Naive thymus-derived CD4-positive, alpha-beta T cell (primary cell): Measurements from ENCODE around the gene TFF2. TPM values are rescaled to one million over a fixed set of nuclear protein-coding genes. Genes with fewer than 3 reads are reported as not detected.

Experiments used
- ATAC-seq: fragments of 150-1000 bp; cut with Tn5 transposase; 2 replicates; pipeline ENCODE4 v1.10.0; 2021; ENCODE audit warnings: mild to moderate bottlenecking, moderate library complexity
- CTCF ChIA-PET: fragments of 350-600 bp; sonication (Branson Sonifier 250); formaldehyde crosslinking; loops from one replicate; lab custom pipeline; 2021; ENCODE audit warnings: antibody characterized with exemption; lab: Charles Lee
- POLR2A ChIA-PET: fragments of 350-600 bp; sonication (Branson Sonifier 250); formaldehyde crosslinking; loops from one replicate; lab custom pipeline; 2021; ENCODE audit warnings: antibody characterized with exemption, inconsistent platforms; lab: Charles Lee
- DNase-seq, 9 donors: peaks; one replicate each; pipeline versions ENCODE4 v3.0.0 to v3.0.0-alpha.2; 2020 to 2022; ENCODE audit warnings: mixed read lengths in 1 of 9
- H3K27ac ChIP-seq: one replicate; pipeline ENCODE4 v1.7.0; 2013; ENCODE audit warnings: mild to moderate bottlenecking, low read depth, low read length, moderate library complexity
- H3K27me3 ChIP-seq, 2 donors: one replicate each; pipeline ENCODE4 v1.7.0; 2013; ENCODE audit warnings: low read length in 2 of 2, mild to moderate bottlenecking in 2 of 2, moderate library complexity in 2 of 2; ENCODE audit not compliant: control insufficient read depth in 2 of 2, insufficient read depth in 2 of 2
- H3K36me3 ChIP-seq, 3 experiments: 1 replicate in 2 of 3; 2 replicates in 1 of 3; pipeline ENCODE4 v1.7.0; 2013; ENCODE audit warnings: low read length in 3 of 3, mild to moderate bottlenecking in 3 of 3, moderate library complexity in 1 of 3; ENCODE audit not compliant: insufficient read depth in 3 of 3, control insufficient read depth in 2 of 3
- H3K4me1 ChIP-seq, 2 donors: one replicate each; pipeline ENCODE4 v1.7.0; 2013; ENCODE audit warnings: low read length in 2 of 2, mild to moderate bottlenecking in 2 of 2, moderate library complexity in 1 of 2; ENCODE audit not compliant: control insufficient read depth in 2 of 2, insufficient read depth in 2 of 2
- H3K4me3 ChIP-seq: 2 replicates; pipeline ENCODE4 v1.7.0; 2013; ENCODE audit warnings: mild to moderate bottlenecking, low read length
- H3K9me3 ChIP-seq, 3 experiments: 1 replicate in 2 of 3; 2 replicates in 1 of 3; pipeline ENCODE4 v1.7.0; 2013; ENCODE audit warnings: low read length in 3 of 3; ENCODE audit not compliant: control insufficient read depth in 2 of 3
- H3K27ac Mint-ChIP-seq, 9 donors: one replicate each; pipeline ENCODE4 v1.8.0; 2020 to 2022; ENCODE audit warnings: mixed read lengths in 9 of 9, mild to moderate bottlenecking in 8 of 9, moderate library complexity in 5 of 9, inconsistent platforms in 2 of 9
- H3K27me3 Mint-ChIP-seq, 5 donors: one replicate each; pipeline ENCODE4 v1.8.0; 2021 to 2022; ENCODE audit warnings: mixed read lengths in 5 of 5, mild to moderate bottlenecking in 1 of 5
- H3K36me3 Mint-ChIP-seq, 5 donors: one replicate each; pipeline ENCODE4 v1.8.0; 2020 to 2022; ENCODE audit warnings: mixed read lengths in 5 of 5, mild to moderate bottlenecking in 3 of 5, inconsistent platforms in 1 of 5
- H3K4me1 Mint-ChIP-seq, 7 donors: one replicate each; pipeline ENCODE4 v1.8.0; 2020 to 2022; ENCODE audit warnings: mixed read lengths in 7 of 7, mild to moderate bottlenecking in 3 of 7, inconsistent platforms in 1 of 7
- H3K4me3 Mint-ChIP-seq, 10 donors: one replicate each; pipeline ENCODE4 v1.8.0; 2020 to 2022; ENCODE audit warnings: mild to moderate bottlenecking in 10 of 10, mixed read lengths in 10 of 10, moderate library complexity in 6 of 10, inconsistent platforms in 2 of 10
- H3K9me3 Mint-ChIP-seq, 11 donors: one replicate each; pipeline ENCODE4 v1.8.0; 2020 to 2022; ENCODE audit warnings: mixed read lengths in 11 of 11, mild to moderate bottlenecking in 4 of 11, inconsistent platforms in 1 of 11, moderate library complexity in 1 of 11
- intact Hi-C, 2 donors: fragments of 100-400 bp; cut with micrococcal nuclease; formaldehyde crosslinking; loops; one replicate each; pipeline ENCODE4 v1.15.1; 2023
- polyA plus RNA-seq, 2 donors: library from polyadenylated mRNA; unstranded; fragments of 300-500 nt; fragmentation: Illumina TruSeq; gene quantifications; one replicate each; pipeline ENCODE4 v1.2.3, GENCODE V29; 2021
- total RNA-seq, 6 experiments: library from RNA in 5 of 6; stranded (reverse) in 5 of 6; gene quantifications; 1 replicate in 5 of 6; 2 replicates in 1 of 6; pipeline ENCODE4 v1.2.3 and lab custom pipeline; 2021 to 2026

Gene TFF2, protein sequence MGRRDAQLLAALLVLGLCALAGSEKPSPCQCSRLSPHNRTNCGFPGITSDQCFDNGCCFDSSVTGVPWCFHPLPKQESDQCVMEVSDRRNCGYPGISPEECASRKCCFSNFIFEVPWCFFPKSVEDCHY
- total RNA-seq (not detected), polyA plus RNA-seq (not detected), total RNA-seq (lab: John Stamatoyannopoulos, UW) (not detected)

- peak within 1 kb of the TSS in 1 of 9 donors; percentile 72 for H3K27ac Mint-ChIP-seq
- Histone ChIP-seq H3K27ac (no peak within 1 kb of the TSS), H3K36me3 (no peaks in the 10 kb centered on the region), H3K27me3 (no peaks in the 10 kb centered on the region), H3K4me3 (no peak within 1 kb of the TSS), H3K9me3 (peaks cover 0 to 7% (median 0%) of the 10 kb centered on the region in 3 experiments), H3K4me1 (no peaks in the 10 kb centered on the region)
- peaks cover 0 to 25% (median 10%) of the 10 kb centered on the region in 11 donors for H3K9me3 Mint-ChIP-seq
- intact Hi-C loops = no loop called here
- DNase-seq (peak in 1 of 9 donors; percentile 13), ATAC-seq (no peak)
- peaks cover 0 to 3% (median 0%) of the 10 kb centered on the region in 7 donors for H3K4me1 Mint-ChIP-seq
- no peak within 1 kb of the TSS for H3K4me3 Mint-ChIP-seq
- ChIA-PET CTCF (no interaction called here), POLR2A (no interaction called here)
- H3K36me3 Mint-ChIP-seq = peaks cover 0 to 19% (median 4%) of the 10 kb centered on the region in 5 donors
- peaks cover 0 to 10% (median 0%) of the 10 kb centered on the region in 5 donors for H3K27me3 Mint-ChIP-seq
These were observed at the start of gene TFF2 for GRCh38 chr21:42350927-42351426. Gene TFF2, minus strand, starts transcription at chr21:42350994. Its CDS starts 37 bp downstream, at chr21:42350957.

DNA sequence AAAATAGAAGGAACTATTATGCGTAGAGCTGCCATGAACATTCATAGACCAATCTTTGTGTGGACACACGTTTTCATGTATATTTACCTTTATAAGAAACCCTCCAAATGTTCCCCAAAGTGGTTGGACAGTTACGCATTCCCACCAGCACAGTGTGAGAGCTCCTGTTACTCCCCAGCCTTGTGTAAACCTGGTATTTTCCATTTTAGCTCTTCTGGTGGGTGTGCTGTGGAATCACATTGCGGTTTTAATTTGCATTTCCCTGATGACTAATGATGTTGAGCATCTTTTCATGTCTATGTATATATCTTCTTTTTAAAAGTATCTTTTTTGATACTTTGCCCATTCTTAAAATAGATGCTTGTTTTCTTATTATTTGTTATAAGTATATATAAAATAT, 49.7 kb upstream of the TFF2 start:
- Mint-ChIP-seq H3K4me1 (peaks cover 32 to 71% (median 61%) of the 10 kb centered on the region in 7 donors), H3K9me3 (peaks cover 0 to 13% (median 6%) of the 10 kb centered on the region in 11 donors), H3K27ac (peak overlapping the region in 5 of 9 donors; percentile 8 to 87 (median 32)), H3K36me3 (peaks cover 6 to 25% (median 9%) of the 10 kb centered on the region in 5 donors), H3K4me3 (peak overlapping the region in 4 of 10 donors; percentile 18 to 37 (median 32)), H3K27me3 (no peaks in the 10 kb centered on the region)
- DNase-seq (peak in 1 of 9 donors; percentile 54), ATAC-seq (no peak)
- Histone ChIP-seq H3K4me1 (peaks cover 21 to 42% of the 10 kb centered on the region in 2 donors), H3K36me3 (no peaks in the 10 kb centered on the region), H3K27me3 (no peaks in the 10 kb centered on the region), H3K9me3 (peaks cover 0 to 6% (median 6%) of the 10 kb centered on the region in 3 experiments), H3K4me3 (no peak overlapping the region), H3K27ac (no peak overlapping the region)
- ChIA-PET POLR2A (interaction anchor here (0.6 to 10.3 kb wide), 5 partner anchors 7 to 64 kb away, joined by 3 to 181 read pairs (median 3); partner anchors contain the start of gene TMPRSS3), CTCF (interaction anchor here (0.8 to 1.0 kb wide), 2 partner anchors 38 to 64 kb away, joined by 3 read pairs; no protein-coding TSS in a partner anchor)
- intact Hi-C loops = loop anchor here in 1 of 2 donors (5.0 to 10.0 kb wide), 5 partner anchors 38 to 386 kb away; partner anchors contain the start of genes RSPH1, SLC37A1 and ZBTB21

- peak overlapping the region; percentile 46 for H3K27ac ChIP-seq
- peaks cover 0 to 11% (median 6%) of the 10 kb centered on the region in 11 donors for H3K9me3 Mint-ChIP-seq
- H3K4me1 Mint-ChIP-seq = peaks cover 32 to 81% (median 63%) of the 10 kb centered on the region in 7 donors
- H3K27me3 Mint-ChIP-seq = no peaks in the 10 kb centered on the region
- peaks cover 6 to 15% (median 7%) of the 10 kb centered on the region in 5 donors for H3K36me3 Mint-ChIP-seq
- CTCF ChIA-PET = interaction anchor here (0.6 to 1.5 kb wide), 3 partner anchors 17 to 137 kb away, joined by 3 to 4 read pairs (median 3); no protein-coding TSS in a partner anchor
- POLR2A ChIA-PET = interaction anchor here (0.6 to 10.3 kb wide), 8 partner anchors 10 to 1028 kb away, joined by 3 to 181 read pairs (median 4); no protein-coding TSS in a partner anchor
- peaks cover 0 to 6% (median 6%) of the 10 kb centered on the region in 3 experiments for H3K9me3 ChIP-seq
- H3K27me3 ChIP-seq = no peaks in the 10 kb centered on the region
- no peaks in the 10 kb centered on the region for H3K36me3 ChIP-seq
- H3K27ac Mint-ChIP-seq = peak overlapping the region; percentile 8 to 91 (median 78)
- H3K4me1 ChIP-seq = peaks cover 23 to 43% of the 10 kb centered on the region in 2 donors
- peak overlapping the region in 8 of 10 donors; percentile 7 to 62 (median 40) for H3K4me3 Mint-ChIP-seq
- DNase-seq (no peak), ATAC-seq (no peak)
- H3K4me3 ChIP-seq = no peak overlapping the region
- intact Hi-C loops = loop anchor here in 1 of 2 donors (5.0 kb wide), 1 partner anchor 64 kb away; no protein-coding TSS in a partner anchor
These were observed 47.7 kb upstream of the TFF2 start for GRCh38 chr21:42398436-42399028.

DNA sequence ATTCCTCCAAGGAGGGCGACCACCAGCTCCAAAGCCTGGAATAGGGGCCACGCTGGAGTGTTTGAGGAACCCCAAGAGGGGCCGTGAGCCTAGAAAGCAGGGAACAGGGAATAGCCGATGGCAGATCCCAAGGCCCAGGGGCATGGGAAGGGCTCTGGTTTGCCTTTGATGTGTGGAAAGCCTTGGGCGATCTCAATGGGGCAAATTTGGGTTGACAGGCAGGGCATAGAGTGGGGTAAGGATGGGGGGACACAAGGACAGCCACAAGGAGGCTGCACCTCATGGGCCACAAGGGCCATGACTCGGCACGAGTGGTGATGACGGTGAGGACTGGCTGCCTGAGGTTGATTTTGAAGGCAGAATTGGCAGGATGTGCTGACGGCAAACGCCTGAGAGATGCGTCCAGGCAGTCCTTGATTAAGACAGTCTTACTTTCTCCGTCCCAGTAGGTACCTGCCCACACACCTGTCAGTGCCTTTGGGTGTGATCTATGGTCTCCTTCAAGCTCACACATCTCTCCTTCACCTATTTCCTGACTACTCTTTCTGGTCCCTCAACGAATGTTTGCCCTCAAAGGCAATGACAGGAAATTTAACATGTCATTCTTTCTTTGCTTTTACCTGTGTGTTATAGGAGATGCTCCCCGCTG, 47.1 kb upstream of the TFF2 start:
- Histone ChIP-seq H3K4me1 (peaks cover 21 to 43% of the 10 kb centered on the region in 2 donors), H3K27ac (peak overlapping the region; percentile 46), H3K4me3 (no peak overlapping the region), H3K9me3 (peaks cover 0 to 6% (median 6%) of the 10 kb centered on the region in 3 experiments), H3K36me3 (no peaks in the 10 kb centered on the region), H3K27me3 (no peaks in the 10 kb centered on the region)
- intact Hi-C loops = loop anchor here in 1 of 2 donors (5.0 kb wide), 1 partner anchor 64 kb away; no protein-coding TSS in a partner anchor
- Mint-ChIP-seq H3K4me3 (peak overlapping the region in 8 of 10 donors; percentile 7 to 62 (median 40)), H3K27ac (peak overlapping the region; percentile 8 to 91 (median 78)), H3K4me1 (peaks cover 34 to 81% (median 63%) of the 10 kb centered on the region in 7 donors), H3K27me3 (no peaks in the 10 kb centered on the region), H3K36me3 (peaks cover 6 to 15% (median 7%) of the 10 kb centered on the region in 5 donors), H3K9me3 (peaks cover 0 to 9% (median 6%) of the 10 kb centered on the region in 11 donors)
- POLR2A ChIA-PET = interaction anchor here (0.6 to 10.3 kb wide), 6 partner anchors 11 to 70 kb away, joined by 3 to 181 read pairs (median 4); no protein-coding TSS in a partner anchor
- CTCF ChIA-PET = interaction anchor here (0.6 to 1.5 kb wide), 3 partner anchors 16 to 137 kb away, joined by 3 to 4 read pairs (median 3); no protein-coding TSS in a partner anchor
- DNase-seq = peak in 3 of 9 donors; percentile 23 to 29 (median 28)
- ATAC-seq = no peak

DNA sequence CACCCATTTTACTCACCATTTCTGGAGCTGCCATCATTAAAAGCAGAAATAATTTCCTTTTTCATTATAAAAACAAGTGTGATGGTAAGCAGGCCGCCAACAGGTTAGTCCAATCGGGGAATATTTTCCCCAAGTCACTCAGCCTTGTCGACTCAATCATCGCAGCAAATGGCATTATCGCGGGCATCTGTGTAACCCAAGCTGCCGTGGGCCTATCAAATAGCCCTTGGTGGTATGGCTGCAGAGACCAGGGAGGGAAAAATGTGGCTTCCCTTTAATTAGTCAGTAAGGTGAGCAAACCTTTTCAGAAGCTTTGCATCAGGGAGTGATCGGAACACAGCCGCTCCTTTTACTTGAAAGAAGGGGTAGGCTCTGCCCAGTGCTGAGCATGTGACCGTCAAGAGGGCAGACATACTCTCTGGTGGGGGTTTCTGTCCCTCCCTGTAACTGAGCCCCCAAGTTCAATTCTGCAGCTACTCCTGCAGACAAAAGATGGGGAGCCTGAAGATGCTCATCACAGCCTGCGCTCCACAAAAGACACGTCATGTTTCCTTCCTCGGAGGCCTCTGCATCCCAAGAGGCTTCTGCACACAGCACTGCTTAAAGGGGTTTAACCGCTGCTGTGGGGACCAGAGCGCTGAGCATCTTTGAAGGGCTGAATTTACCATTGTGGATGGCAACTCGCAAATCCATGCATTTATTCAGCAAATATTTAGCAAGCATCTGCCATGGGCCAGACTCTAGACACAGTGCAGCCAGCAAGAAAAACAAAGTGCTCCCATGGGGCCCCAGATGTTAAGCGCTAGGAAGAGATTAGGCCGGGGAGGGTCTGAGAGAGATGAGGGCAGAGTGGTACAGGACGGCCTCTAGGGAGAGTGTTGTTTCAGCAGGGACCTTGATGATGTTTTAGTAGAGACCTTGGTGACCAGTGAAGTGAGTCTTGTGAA, 46.3 kb upstream of the TFF2 start:
- Mint-ChIP-seq H3K4me1 (peaks cover 32 to 81% (median 63%) of the 10 kb centered on the region in 7 donors), H3K27me3 (peaks cover 0 to 2% (median 0%) of the 10 kb centered on the region in 5 donors), H3K36me3 (peaks cover 6 to 14% (median 7%) of the 10 kb centered on the region in 5 donors), H3K27ac (peak overlapping the region in 8 of 9 donors; percentile 44 to 91 (median 78)), H3K9me3 (peaks cover 0 to 8% (median 6%) of the 10 kb centered on the region in 11 donors), H3K4me3 (peak overlapping the region in 2 of 10 donors; percentile 31 to 33)
- Histone ChIP-seq H3K9me3 (peaks cover 0 to 6% (median 6%) of the 10 kb centered on the region in 3 experiments), H3K4me1 (peaks cover 20 to 43% of the 10 kb centered on the region in 2 donors), H3K27ac (no peak overlapping the region), H3K36me3 (no peaks in the 10 kb centered on the region), H3K4me3 (no peak overlapping the region), H3K27me3 (no peaks in the 10 kb centered on the region)
- POLR2A ChIA-PET = interaction anchor here (10.3 kb wide), 1 partner anchor 25 kb away, joined by 181 read pairs; no protein-coding TSS in a partner anchor
- ATAC-seq (no peak), DNase-seq (no peak)
- intact Hi-C loops = loop anchor here in 1 of 2 donors (5.0 kb wide), 1 partner anchor 65 kb away; no protein-coding TSS in a partner anchor
- CTCF ChIA-PET = no interaction called here
